Ovary (tissue), 3 donors: Measurements from ENCODE around the gene ADAMTS13.

Source experiments
- CTCF ChIP-seq, 3 donors: fragments of 450-650 bp in 2 of 3; fragments of 200-600 bp in 1 of 3; IDR thresholded peaks; one replicate each; pipeline versions ENCODE4 v1.5.1 to v1.8.0; 2016 to 2022; ENCODE audit warnings: antibody characterized with exemption in 3 of 3, mild to moderate bottlenecking in 1 of 3
- EP300 ChIP-seq: sonication (generic); formaldehyde crosslinking; IDR thresholded peaks from one replicate; pipeline ENCODE4 v1.6.1; 2017; ENCODE audit warnings: antibody characterized with exemption
- POLR2A ChIP-seq: fragments of 450-650 bp; IDR thresholded peaks from one replicate; pipeline ENCODE4 v1.6.1; 2017; ENCODE audit warnings: antibody characterized with exemption, mild to moderate bottlenecking, moderate library complexity
- donor health status: DM: no; HTN: no; CAD: no.

- TF ChIP-seq CTCF (IDR thresholded peaks at IDR 0.05) (no peak), POLR2A (no peak), EP300 (no peak)
These were observed 15.8 kb downstream of the ADAMTS13 start for GRCh38 chr9:133437753-133438531.
